HG03064 (cell line): ENCODE measurements around the gene SMARCB1.

ENCODE experiments used
- ATAC-seq: cut with Tn5 transposase; IDR thresholded peaks from one replicate; pipeline ENCODE4 v1.9.1; 2021; ENCODE audit warnings: low read depth; ENCODE audit not compliant: unreplicated experiment

The SMARCB1 gene

DNA sequence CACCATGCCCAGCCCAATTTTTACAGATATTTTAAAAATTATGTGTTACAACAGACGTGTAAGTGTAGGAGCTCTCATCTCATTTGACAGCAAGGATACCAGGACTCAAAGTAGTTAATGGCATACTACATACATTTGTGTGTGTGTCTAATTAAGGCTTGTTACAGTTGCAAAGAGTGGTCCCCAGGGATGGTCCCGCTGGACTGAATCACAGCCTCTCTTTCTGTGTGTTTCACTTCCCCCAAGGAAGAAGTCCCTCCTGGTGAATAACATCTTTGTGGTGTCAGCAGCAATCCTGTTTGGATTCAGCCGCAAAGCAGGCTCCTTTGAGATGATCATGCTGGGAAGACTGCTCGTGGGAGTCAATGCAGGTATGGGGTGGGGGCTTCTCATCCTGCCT is 88.1 kb downstream of the SMARCB1 start:
- ATAC-seq: no peak

DNA sequence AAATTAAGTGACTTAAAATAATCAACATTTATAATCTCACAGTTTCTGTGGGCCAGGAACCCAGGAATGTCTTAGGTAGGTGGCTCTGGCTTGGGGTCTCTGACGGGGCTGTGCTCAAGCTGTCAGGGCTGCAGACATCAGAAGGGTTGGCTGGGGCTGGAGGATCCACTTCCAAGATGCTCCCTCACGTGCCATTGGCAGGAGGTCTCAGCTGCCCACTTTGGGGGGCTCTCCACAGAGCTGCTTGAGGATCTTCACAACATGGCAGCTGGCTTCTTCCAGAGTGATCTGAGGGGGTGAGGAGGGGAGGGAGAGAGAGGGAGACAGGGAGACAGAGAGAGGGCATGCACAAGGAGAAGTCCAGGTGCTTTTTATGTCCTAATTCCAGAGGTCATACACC is 89.0 kb downstream of the SMARCB1 start:
- no peak for ATAC-seq

DNA sequence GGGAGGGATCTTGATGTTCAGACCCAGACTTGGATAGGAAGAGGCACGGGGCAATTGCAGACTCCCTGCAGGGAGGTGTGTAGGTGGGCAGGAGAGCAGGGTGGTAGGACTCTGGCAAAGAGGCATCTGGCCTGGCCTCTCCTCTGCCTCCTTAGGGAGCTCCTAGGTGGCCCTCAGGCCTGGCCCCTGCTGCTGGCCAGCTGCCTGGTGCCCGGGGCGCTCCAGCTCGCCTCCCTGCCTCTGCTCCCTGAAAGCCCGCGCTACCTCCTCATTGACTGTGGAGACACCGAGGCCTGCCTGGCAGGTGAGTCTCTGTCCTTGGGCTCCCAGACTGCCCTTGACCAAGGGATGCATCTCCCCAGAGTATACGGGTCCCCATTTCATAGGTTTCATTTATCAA is 90.8 kb downstream of the SMARCB1 start:
- ATAC-seq: no peak

DNA sequence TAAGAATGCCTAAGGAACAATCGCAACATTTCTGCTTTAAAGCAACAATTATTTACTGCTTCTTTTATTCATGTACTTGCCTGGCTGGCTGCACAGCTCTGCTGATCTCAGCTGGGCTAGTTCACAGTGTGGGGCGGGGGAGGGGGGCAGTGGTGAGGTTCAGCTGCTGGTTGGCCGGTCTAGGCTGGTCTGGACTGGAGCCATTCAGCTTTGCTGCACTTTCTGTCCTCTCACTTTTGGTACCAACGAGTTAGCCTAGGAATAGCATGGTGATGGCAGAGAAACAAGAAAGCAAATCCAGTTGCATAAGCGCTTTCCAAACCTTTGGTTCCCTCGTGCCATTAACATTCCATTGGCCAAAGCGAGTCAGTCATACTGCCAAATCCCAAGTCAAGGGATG is 91.5 kb downstream of the SMARCB1 start:
- no peak for ATAC-seq

DNA sequence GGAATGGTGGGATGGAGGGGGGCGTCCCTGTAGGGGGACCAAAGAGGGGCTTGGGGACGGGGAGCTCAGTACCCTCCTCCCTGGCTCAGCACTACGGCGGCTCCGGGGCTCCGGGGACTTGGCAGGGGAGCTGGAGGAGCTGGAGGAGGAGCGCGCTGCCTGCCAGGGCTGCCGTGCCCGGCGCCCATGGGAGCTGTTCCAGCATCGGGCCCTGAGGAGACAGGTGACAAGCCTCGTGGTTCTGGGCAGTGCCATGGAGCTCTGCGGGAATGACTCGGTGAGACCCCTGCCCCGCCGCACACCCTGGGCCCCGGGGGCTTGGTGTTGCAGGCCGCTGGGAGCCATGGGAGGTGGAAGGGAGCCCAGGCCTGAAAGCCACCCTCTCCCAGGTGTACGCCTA is 95.6 kb downstream of the SMARCB1 start:
- no peak for ATAC-seq

DNA sequence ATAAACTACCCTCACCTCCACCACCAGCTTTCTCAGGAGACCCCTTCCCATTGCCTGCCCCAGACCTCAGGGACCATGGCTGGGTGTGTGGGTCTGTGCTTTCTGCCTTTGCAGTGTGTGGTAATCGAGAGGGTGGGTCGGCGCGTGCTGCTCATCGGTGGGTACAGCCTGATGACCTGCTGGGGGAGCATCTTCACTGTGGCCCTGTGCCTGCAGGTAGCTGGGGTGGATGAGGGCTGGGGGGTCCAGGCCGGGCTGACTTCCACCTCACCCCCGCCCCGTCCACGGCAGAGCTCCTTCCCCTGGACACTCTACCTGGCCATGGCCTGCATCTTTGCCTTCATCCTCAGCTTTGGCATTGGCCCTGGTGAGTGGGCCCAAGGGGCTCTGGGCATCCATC is 96.9 kb downstream of the SMARCB1 start:
- ATAC-seq: no peak

DNA sequence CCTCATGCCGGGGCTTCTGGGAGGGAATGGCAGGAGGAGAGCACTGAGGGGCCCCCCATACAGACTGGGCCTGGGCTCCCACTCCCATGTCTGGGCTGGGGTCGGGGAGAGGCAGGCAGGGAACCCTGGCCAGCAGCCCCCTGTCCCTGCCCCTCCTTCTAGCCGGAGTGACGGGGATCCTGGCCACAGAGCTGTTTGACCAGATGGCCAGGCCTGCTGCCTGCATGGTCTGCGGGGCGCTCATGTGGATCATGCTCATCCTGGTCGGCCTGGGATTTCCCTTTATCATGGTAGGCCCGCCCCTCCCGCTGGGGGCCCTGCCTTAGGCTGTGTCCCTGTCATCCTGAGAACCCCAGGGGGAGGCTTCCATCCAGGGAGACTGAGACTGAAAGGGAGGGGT is 97.4 kb downstream of the SMARCB1 start:
- ATAC-seq: no peak
